Parathyroid adenoma (tissue), 2 donors: ENCODE results near the gene PRR3.

Source experiments
- H2AFZ ChIP-seq: fragments of 300-600 bp; sonication (generic); one replicate; pipeline ENCODE4 v1.7.0; 2017; ENCODE audit warnings: antibody characterized with exemption, mild to moderate bottlenecking
- H3K27ac ChIP-seq: fragments of 300-600 bp; sonication (generic); one replicate; pipeline ENCODE4 v1.7.0; 2017
- H3K27me3 ChIP-seq: fragments of 300-600 bp; sonication (generic); one replicate; pipeline ENCODE4 v1.7.0; 2017; ENCODE audit warnings: low read length; ENCODE audit not compliant: control insufficient read depth, insufficient read depth
- H3K36me3 ChIP-seq: fragments of 300-600 bp; sonication (generic); one replicate; pipeline ENCODE4 v1.7.0; 2017; ENCODE audit warnings: low read length; ENCODE audit not compliant: control insufficient read depth, insufficient read depth
- H3K4me1 ChIP-seq: fragments of 300-600 bp; sonication (generic); one replicate; pipeline ENCODE4 v1.7.0; 2017; ENCODE audit warnings: control low read depth
- H3K4me2 ChIP-seq: fragments of 300-600 bp; sonication (generic); one replicate; pipeline ENCODE4 v1.7.0; 2017; ENCODE audit warnings: low read length
- H3K4me3 ChIP-seq: fragments of 300-600 bp; sonication (generic); one replicate; pipeline ENCODE4 v1.7.0; 2017; ENCODE audit warnings: low read depth, low read length
- H3K79me2 ChIP-seq: fragments of 300-600 bp; sonication (generic); one replicate; pipeline ENCODE4 v1.7.0; 2017; ENCODE audit warnings: control low read depth
- H3K9ac ChIP-seq: fragments of 300-600 bp; sonication (generic); one replicate; pipeline ENCODE4 v1.7.0; 2017; ENCODE audit warnings: mild to moderate bottlenecking
- H3K9me3 ChIP-seq: fragments of 300-600 bp; sonication (generic); one replicate; pipeline ENCODE4 v1.7.0; 2017; ENCODE audit warnings: low read length; ENCODE audit not compliant: control insufficient read depth
- CTCF ChIP-seq: fragments of 300-600 bp; sonication (generic); IDR thresholded peaks from one replicate; pipeline ENCODE4 v1.7.0; 2017; ENCODE audit warnings: antibody characterized with exemption, mild to moderate bottlenecking
- donor health status: primary hyperparathyroidism.

PRR3 gene

GRCh38 chr6:30601815-30602641 lies 44.9 kb downstream of the PRR3 start:
- Histone ChIP-seq H3K27me3 (no peaks in the 10 kb centered on the region), H3K79me2 (no peaks in the 10 kb centered on the region), H3K36me3 (no peaks in the 10 kb centered on the region), H2AFZ (no peak overlapping the region), H3K27ac (no peak overlapping the region), H3K4me3 (no peak overlapping the region), H3K9ac (no peak overlapping the region), H3K9me3 (no peaks in the 10 kb centered on the region), H3K4me2 (no peak overlapping the region), H3K4me1 (peaks cover 4% of the 10 kb centered on the region)
- no peak for TF ChIP-seq CTCF

GRCh38 chr6:30603961-30604360 lies 46.9 kb downstream of the PRR3 start:
- Histone ChIP-seq H3K4me2 (no peak overlapping the region), H3K27ac (no peak overlapping the region), H3K79me2 (peaks cover 5% of the 10 kb centered on the region), H3K36me3 (no peaks in the 10 kb centered on the region), H3K27me3 (no peaks in the 10 kb centered on the region), H3K9ac (no peak overlapping the region), H3K4me3 (no peak overlapping the region), H3K4me1 (no peaks in the 10 kb centered on the region), H3K9me3 (no peaks in the 10 kb centered on the region), H2AFZ (no peak overlapping the region)
- no peak for TF ChIP-seq CTCF

- H3K4me1 ChIP-seq: peaks cover 31% of the 10 kb centered on the region
- no peaks in the 10 kb centered on the region for H3K27me3 ChIP-seq
- H3K9me3 ChIP-seq: no peaks in the 10 kb centered on the region
- peaks cover 17% of the 10 kb centered on the region for H3K79me2 ChIP-seq
- TF ChIP-seq CTCF: no peak
- no peak overlapping the region for H3K9ac ChIP-seq
- no peak overlapping the region for H2AFZ ChIP-seq
- no peak overlapping the region for H3K27ac ChIP-seq
- H3K4me3 ChIP-seq: no peak overlapping the region
- H3K36me3 ChIP-seq: peaks cover under 1% of the 10 kb centered on the region
- H3K4me2 ChIP-seq: no peak overlapping the region
Observed at GRCh38 chr6:30610065-30610464, 53.0 kb downstream of the PRR3 start.

- Histone ChIP-seq H3K9ac (no peak overlapping the region), H3K27ac (no peak overlapping the region), H3K36me3 (peaks cover 8% of the 10 kb centered on the region), H3K27me3 (no peaks in the 10 kb centered on the region), H3K4me1 (peaks cover 31% of the 10 kb centered on the region), H3K4me2 (no peak overlapping the region), H2AFZ (no peak overlapping the region), H3K9me3 (no peaks in the 10 kb centered on the region), H3K4me3 (no peak overlapping the region), H3K79me2 (peaks cover 26% of the 10 kb centered on the region)
- no peak for TF ChIP-seq CTCF
Observed at GRCh38 chr6:30611150-30611855, 54.2 kb downstream of the PRR3 start.
